ENCODE measurements around the gene CD1E. TPM values are rescaled to one million over a fixed set of nuclear protein-coding genes. Genes with fewer than 3 reads are reported as not detected.

The CD1E gene
- total and polyA plus RNA-seq, 7 donors: 0.50 to 2.3 (median 0.71) TPM; not detected in 4

- no peaks in the 10 kb centered on the region for H3K27me3 ChIP-seq
- H3K9me3 ChIP-seq: no peaks in the 10 kb centered on the region
- no peaks in the 10 kb centered on the region for H3K4me1 ChIP-seq
- intact Hi-C loops (cut with DNase I): no loop called here
- H3K4me3 ChIP-seq: no peak overlapping the region
- no peaks in the 10 kb centered on the region for H3K36me3 ChIP-seq
- 76 to 83% methylated on average over 1 of the region's 1 CpG for WGBS, 2 donors
- H3K27ac ChIP-seq: no peak overlapping the region
- no peak for DNase-seq
- TF ChIP-seq EP300 (IDR thresholded peaks at IDR 0.05) (no peak), POLR2AphosphoS5 (IDR thresholded peaks at IDR 0.05) (no peak), POLR2A (IDR thresholded peaks at IDR 0.05) (no peak), CTCF (IDR thresholded peaks at IDR 0.05) (no peak)
Observed at GRCh38 chr1:158331106-158331425, 22.6 kb upstream of the CD1E start.

GRCh38 chr1:158331481-158332150, 22.1 kb upstream of the CD1E start, which contains the start of gene CD1B:
Gene CD1B (minus strand): TSS chr1:158331531. CDS start chr1:158331423, 108 bp downstream.
- intact Hi-C loops (cut with DNase I): no loop called here
- Histone ChIP-seq H3K27ac (no peak within 1 kb of the TSS), H3K9me3 (no peaks in the 10 kb centered on the region), H3K4me3 (no peak within 1 kb of the TSS), H3K27me3 (no peaks in the 10 kb centered on the region), H3K36me3 (no peaks in the 10 kb centered on the region), H3K4me1 (no peaks in the 10 kb centered on the region)
- 86 to 87% methylated on average over 2 of the region's 2 CpGs for WGBS, 2 donors
- TF ChIP-seq POLR2AphosphoS5 (IDR thresholded peaks at IDR 0.05): no peak
- TF ChIP-seq EP300 (IDR thresholded peaks at IDR 0.05): no peak
- TF ChIP-seq CTCF (IDR thresholded peaks at IDR 0.05): no peak
- TF ChIP-seq POLR2A (IDR thresholded peaks at IDR 0.05): no peak
- no peak for DNase-seq

GRCh38 chr1:158333405-158334155, 20.1 kb upstream of the CD1E start:
- Histone ChIP-seq H3K36me3 (no peaks in the 10 kb centered on the region), H3K4me3 (no peak overlapping the region), H3K9me3 (no peaks in the 10 kb centered on the region), H3K27ac (no peak overlapping the region), H3K27me3 (no peaks in the 10 kb centered on the region), H3K4me1 (no peaks in the 10 kb centered on the region)
- 54 to 65% methylated on average over 8 of the region's 8 CpGs for WGBS, 2 donors
- no peak for DNase-seq
- intact Hi-C loops (cut with DNase I): no loop called here
- TF ChIP-seq POLR2A (IDR thresholded peaks at IDR 0.05) (no peak), CTCF (IDR thresholded peaks at IDR 0.05) (no peak), EP300 (IDR thresholded peaks at IDR 0.05) (no peak), POLR2AphosphoS5 (IDR thresholded peaks at IDR 0.05) (no peak)

GRCh38 chr1:158334526-158335212, 19.0 kb upstream of the CD1E start:
- H3K4me3 ChIP-seq: no peak overlapping the region
- WGBS, 2 donors: 42 to 49% methylated on average over 2 of the region's 2 CpGs
- no peak overlapping the region for H3K27ac ChIP-seq
- no peaks in the 10 kb centered on the region for H3K4me1 ChIP-seq
- intact Hi-C loops (cut with DNase I): no loop called here
- no peaks in the 10 kb centered on the region for H3K27me3 ChIP-seq
- no peaks in the 10 kb centered on the region for H3K36me3 ChIP-seq
- TF ChIP-seq CTCF (IDR thresholded peaks at IDR 0.05): no peak
- TF ChIP-seq POLR2A (IDR thresholded peaks at IDR 0.05): no peak
- no peak for TF ChIP-seq POLR2AphosphoS5 (IDR thresholded peaks at IDR 0.05)
- no peak for TF ChIP-seq EP300 (IDR thresholded peaks at IDR 0.05)
- H3K9me3 ChIP-seq: no peaks in the 10 kb centered on the region
- DNase-seq: no peak
